Measurements from ENCODE around the gene DIPK1A.
A peak's percentile ranks its signal among the peaks of the same experiment; 100 is the strongest.

DIPK1A gene

GRCh38 chr1:92952714-92953113, 8.5 kb downstream of the DIPK1A start:
- no peak for DNase-seq

- peak in 1 of 14 donors; percentile 13 for DNase-seq
Measured at GRCh38 chr1:92951141-92951582, 10.1 kb downstream of the DIPK1A start.

- peak in 1 of 14 donors; percentile 9 for DNase-seq
Measured at GRCh38 chr1:92949937-92950817, 11.1 kb downstream of the DIPK1A start.

- DNase-seq: no peak
Measured at GRCh38 chr1:92948071-92948470, 13.2 kb downstream of the DIPK1A start.

- DNase-seq: peak in 1 of 14 donors; percentile 34
Measured at GRCh38 chr1:92945748-92946270, 15.5 kb downstream of the DIPK1A start.

GRCh38 chr1:92944901-92945747, 16.1 kb downstream of the DIPK1A start:
- DNase-seq: peak in 1 of 14 donors; percentile 41

- no peak for DNase-seq
Measured at GRCh38 chr1:92943502-92943847, 17.8 kb downstream of the DIPK1A start.

- DNase-seq: no peak
Measured at GRCh38 chr1:92940541-92940940, 20.7 kb downstream of the DIPK1A start.

GRCh38 chr1:92937731-92938130, 23.5 kb downstream of the DIPK1A start:
- DNase-seq: no peak

GRCh38 chr1:92936865-92937264, 24.4 kb downstream of the DIPK1A start:
- no peak for DNase-seq

- DNase-seq: peak in 6 of 14 donors; percentile 13 to 89 (median 34)
Measured at GRCh38 chr1:92934395-92935378, 26.6 kb downstream of the DIPK1A start.

GRCh38 chr1:92933459-92933858, 27.8 kb downstream of the DIPK1A start:
- no peak for DNase-seq

- no peak for DNase-seq
Measured at GRCh38 chr1:92931691-92932090, 29.6 kb downstream of the DIPK1A start.

- DNase-seq: no peak
Measured at GRCh38 chr1:92929461-92929860, 31.8 kb downstream of the DIPK1A start.

GRCh38 chr1:92927870-92928269, 33.4 kb downstream of the DIPK1A start:
- DNase-seq: no peak

- DNase-seq: no peak
Measured at GRCh38 chr1:92926873-92927272, 34.4 kb downstream of the DIPK1A start.

GRCh38 chr1:92924501-92924900, 36.8 kb downstream of the DIPK1A start:
- DNase-seq: no peak

- no peak for DNase-seq
Measured at GRCh38 chr1:92923664-92924063, 37.6 kb downstream of the DIPK1A start.

- DNase-seq: no peak
Measured at GRCh38 chr1:92922356-92923035, 38.8 kb downstream of the DIPK1A start.

GRCh38 chr1:92921031-92922023, 39.9 kb downstream of the DIPK1A start:
- no peak for DNase-seq
